GM19035 (cell line): ENCODE measurements around the gene FASLG.
A peak's percentile ranks its signal among the peaks of the same experiment; 100 is the strongest.

Source experiments
- ATAC-seq: cut with Tn5 transposase; IDR thresholded peaks from one replicate; pipeline ENCODE4 v1.9.1; 2021; ENCODE audit not compliant: unreplicated experiment

FASLG gene

DNA sequence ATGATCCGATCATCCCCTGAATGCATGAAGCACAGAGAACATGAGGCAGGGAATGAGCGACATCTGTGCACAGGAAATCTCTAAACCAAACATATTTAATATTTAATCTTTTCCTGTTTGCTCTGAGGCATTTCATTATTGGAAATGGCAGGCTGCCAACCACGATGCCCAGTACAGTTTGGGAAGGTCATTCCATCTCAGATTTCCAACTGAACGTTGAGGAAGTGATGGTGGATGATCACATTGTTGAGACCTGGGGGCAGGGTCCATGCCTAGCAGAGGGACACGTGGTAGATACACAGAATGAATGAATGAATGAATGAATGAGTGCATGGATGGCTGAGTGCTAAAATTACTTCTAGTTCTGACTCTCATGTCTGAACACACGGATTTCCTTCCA, 15.9 kb upstream of the FASLG start:
- ATAC-seq, result no peak

- no peak for ATAC-seq
These were observed 12.2 kb upstream of the FASLG start for GRCh38 chr1:172646653-172647052.

- no peak for ATAC-seq
These were observed 11.8 kb upstream of the FASLG start for GRCh38 chr1:172647110-172647564.

DNA sequence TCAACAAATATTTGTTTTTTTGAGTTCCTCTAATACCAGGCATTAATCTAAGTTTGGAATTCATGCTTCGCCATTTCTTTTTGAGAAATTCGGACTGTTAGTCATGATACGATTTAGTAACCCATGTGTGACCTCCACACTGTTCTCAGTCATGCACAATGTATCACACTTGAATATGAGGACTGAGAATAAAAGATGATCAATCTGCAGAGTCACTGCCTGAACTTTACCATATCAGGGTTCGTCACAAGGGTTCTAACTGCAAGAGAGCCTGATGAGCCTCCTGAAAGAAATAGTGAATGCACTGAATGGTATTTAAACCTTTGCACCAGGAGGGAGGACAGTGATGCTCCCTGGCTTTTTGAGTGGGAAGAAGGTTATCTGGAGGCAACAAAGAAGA, 10.9 kb upstream of the FASLG start:
- ATAC-seq, result no peak

DNA sequence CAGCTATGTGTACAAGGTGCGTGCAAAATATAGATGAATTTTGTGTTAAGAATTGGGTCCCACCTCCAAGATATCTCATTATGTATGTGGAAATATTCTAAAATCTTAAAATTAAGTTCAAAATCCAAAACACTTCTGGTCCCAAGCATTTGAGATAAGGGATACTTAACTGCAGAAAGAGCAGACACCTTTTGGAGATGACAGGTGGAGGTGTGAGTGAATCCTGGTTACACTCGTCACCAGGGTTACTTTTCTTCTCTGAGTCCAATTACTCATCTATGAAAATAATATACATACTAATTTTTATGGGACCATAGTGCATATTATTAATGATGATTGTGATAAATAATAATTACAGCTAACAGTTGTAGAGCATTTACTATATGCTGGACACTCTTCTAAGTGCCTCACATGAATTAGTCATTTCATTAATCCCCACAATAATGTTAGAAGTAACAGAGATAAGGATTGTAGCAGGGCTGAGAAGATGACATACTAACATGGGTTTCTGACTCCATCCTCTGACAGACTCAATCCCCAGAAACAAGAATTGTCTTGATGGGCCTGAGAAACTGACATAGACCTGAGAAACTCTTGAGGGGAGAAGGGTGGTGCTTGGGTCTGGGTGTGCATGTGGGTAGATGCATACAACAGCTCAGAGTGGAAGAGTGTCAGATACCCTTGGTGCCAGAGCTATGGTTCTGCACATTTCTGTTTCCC, 8.3 kb upstream of the FASLG start:
- ATAC-seq, result no peak

- no peak for ATAC-seq
These were observed 5.7 kb upstream of the FASLG start for GRCh38 chr1:172653015-172653709.

DNA sequence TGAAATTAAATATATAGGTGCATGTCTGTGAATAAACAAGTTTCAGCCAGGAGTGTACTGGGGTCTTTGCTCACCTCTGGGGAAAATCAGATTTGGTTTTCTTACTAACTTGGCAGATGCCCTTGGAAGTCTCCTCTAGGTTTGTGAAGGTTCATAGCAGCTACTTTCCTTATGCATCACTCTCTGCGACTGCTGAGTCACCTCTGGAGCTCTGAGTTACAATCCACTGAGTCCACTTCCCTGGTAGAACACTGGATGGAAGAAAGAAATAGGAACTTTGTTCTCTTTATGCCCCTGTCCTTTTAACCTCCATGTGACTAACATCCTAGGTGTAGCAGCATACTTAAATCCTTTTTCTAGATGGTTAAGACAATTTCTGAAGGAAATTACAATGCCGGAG, 4.4 kb upstream of the FASLG start:
- no peak for ATAC-seq

- ATAC-seq, result no peak
These were observed 2.3 kb upstream of the FASLG start for GRCh38 chr1:172656576-172656975.

DNA sequence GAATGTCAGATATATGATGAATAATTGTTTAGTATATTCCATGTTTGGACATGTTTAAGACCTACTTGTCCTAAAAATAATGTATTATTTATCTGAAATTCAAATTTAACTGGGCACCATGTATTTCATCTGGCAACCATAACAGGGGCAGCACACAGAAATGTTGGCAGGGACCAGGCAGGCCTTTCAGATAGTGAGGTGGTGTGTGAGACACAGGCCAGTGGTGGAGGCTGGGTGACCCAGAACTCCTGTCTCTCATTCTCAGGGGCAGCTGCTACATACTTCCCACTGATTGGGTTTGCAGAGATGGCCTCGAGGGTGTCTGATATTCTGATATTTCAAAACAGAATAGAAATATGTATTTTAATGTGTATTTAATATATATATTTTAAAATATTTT, 1.3 kb upstream of the FASLG start:
- no peak for ATAC-seq

DNA sequence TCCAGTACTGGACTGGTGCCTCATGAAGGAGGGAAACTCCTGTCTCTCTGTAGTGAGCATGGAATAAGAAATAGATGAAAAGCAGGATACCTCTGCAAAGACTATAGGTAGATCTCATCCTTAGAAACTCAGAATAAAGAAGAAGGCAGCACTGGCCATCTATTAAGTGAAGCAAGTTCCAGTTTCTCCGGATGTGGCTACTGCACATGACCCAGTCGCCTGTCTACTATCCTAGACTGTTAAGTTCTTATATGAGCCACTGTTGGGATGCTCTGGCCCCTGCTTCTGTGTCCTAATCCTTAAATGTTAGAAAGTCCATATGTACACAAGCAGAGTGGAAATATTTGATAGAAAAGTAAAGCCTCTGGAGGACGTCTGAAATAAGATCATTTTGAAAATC, 2.2 kb downstream of the FASLG start:
- no peak for ATAC-seq

DNA sequence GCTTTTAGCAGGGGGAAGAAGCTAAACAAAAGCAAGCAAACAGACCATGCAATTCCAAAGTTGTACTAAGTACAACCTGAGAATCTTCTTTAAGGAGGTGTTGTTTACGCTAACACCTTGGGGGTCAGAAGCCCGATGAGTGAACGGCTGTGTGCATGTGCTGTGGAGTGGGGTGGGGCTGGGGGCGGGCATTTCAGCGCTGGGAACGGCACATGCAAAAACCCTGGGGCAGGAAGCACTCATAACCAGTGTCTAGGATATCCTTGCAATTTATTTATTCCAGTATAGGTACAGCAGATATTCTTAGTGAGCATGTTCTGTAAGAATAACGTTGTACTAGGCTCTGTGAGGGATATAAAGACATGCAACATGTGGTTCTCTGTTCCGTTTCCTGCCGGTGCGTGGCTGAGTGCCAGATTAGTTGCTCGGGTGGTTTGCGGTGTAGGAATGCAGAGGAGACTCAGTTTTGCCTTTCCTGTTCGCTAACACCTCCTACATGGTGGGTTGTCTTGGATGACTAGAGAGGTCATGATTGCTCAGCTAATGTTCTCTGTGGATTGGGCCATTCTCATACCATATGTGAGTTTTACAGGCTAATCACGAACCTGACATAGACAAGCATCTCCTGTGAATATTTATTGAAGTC, 3.7 kb downstream of the FASLG start:
- peak; percentile 76 for ATAC-seq

- no peak for ATAC-seq
These were observed 4.8 kb downstream of the FASLG start for GRCh38 chr1:172663732-172664131.

DNA sequence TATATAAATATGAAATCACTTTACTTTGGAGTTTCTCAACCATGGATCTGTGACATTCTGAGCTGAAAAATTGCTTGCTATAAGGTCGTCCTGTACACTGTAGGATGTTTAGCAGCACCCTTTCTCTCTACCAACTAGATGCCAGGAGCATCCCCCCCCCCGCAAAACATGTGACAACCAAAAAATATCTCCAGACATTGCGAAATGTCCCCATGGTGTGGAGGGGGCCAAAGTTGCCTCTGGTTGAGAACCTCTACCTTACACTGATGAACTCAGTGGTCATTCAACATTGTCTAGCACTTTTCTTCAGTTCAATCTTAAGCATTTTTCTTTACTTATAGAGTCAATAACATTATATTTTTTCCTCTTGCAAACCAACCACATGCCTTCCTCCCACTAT, 9.2 kb downstream of the FASLG start:
- ATAC-seq, result no peak

- ATAC-seq, result no peak
These were observed 10.1 kb downstream of the FASLG start for GRCh38 chr1:172669011-172669410.

DNA sequence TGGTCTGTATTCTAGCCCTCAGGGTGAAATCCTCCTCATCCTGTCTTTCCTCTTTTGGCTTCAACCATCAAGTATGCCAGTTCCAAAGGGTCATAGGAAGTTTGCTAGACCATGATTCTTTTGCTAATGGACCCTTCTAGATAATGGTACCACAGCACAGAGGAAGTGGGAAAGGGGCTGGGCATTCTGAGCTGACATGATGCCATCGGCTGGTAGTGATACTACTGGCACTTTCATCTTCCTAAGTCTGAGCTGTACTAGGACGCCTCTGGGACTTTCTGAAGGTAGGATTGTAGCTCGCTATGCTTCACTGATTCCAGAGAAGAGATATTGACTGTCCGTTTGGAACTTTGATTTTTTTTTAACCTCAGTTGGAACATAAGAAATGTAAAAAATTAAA, 11.4 kb downstream of the FASLG start:
- no peak for ATAC-seq

DNA sequence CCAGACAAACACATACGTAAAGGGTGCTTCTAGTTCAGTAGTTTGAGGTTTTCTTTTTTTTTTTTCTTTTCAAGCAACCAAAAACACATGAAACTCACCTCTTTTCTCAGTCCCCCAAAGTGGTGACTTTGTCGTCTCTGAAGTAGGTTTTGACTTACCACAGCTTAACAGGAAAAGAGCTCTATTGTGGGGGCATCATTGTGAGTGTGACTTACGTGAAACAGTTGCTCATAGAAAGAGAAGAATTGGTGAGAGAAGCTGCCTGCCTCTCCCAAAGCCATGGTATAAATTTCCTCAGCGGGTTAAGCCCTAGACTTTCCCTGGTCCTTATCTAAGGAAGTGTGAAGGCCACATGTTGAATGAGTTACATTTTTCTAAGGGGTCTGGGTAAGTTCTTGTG, 11.9 kb downstream of the FASLG start:
- no peak for ATAC-seq

- no peak for ATAC-seq
These were observed 12.7 kb downstream of the FASLG start for GRCh38 chr1:172671591-172671990.

GRCh38 chr1:172672720-172673119, 13.8 kb downstream of the FASLG start:
- ATAC-seq, result no peak

- ATAC-seq, result no peak
These were observed 14.9 kb downstream of the FASLG start for GRCh38 chr1:172673761-172674160.

DNA sequence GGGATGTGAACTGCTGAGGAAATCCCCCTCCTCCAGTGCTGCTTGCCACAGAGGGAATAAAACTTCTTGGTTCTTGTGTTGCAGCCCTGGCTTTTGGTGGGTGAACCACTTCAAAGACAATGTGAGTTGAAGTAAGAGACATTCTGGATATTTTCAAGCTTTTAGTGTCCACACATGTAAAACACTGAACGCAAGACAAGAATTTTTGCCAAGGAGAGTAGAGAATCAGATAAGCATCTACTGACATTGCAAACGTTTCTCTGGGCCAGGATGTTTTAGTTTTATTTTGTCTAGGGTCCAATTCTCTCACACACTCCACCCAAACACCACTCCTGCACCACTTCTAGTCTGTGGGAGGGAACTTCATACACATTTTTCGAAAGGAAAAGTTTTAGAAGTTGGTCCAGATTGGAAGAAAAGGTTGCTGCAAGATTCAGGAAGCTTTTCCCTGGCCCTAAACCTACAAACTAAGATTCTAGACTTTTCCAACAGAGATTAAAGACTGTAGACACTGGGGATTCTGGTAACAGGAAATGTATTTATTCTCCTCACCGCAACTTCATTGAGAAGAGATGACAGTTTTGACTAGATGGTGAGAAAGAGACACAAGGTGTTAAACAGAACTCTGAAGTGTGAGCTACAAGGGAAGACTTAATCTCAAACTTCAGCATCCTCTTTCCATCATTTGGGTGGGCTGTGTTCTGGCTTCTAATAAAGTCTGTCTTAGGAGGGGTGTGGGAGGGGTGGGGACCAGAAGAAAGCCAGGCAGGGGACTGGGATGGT, 16.1 kb downstream of the FASLG start:
- ATAC-seq, result no peak

- no peak for ATAC-seq
These were observed 20.3 kb downstream of the FASLG start for GRCh38 chr1:172679000-172679772.
